PC-9 (cell line): ENCODE data around the gene MTX3. TPM values are rescaled to one million over a fixed set of nuclear protein-coding genes. Genes with fewer than 3 reads are reported as not detected.

Experiments used
- BruUV-seq: library from RNA; stranded (reverse); fragments of 400-500 nt; replicated peaks from 2 replicates; lab custom pipeline; 2021; lab: Mats Ljungman, UMichigan
- CTCF ChIA-PET: fragments of 300-600 bp; sonication (Branson Sonifier 250); formaldehyde crosslinking; loops from one replicate; lab custom pipeline; 2022; ENCODE audit warnings: antibody characterized with exemption; lab: Charles Lee
- POLR2A ChIA-PET: fragments of 300-600 bp; sonication (Branson Sonifier 250); formaldehyde crosslinking; loops from one replicate; lab custom pipeline; 2022; ENCODE audit warnings: antibody characterized with exemption; ENCODE audit not compliant: unreplicated experiment; lab: Charles Lee
- DNase-seq, 2 experiments: peaks; one replicate each; pipeline versions ENCODE4 v3.0.0 to v3.0.0-alpha.2; 2015 to 2022; ENCODE audit warnings: mixed read lengths in 1 of 2
- H2AFZ ChIP-seq: fragments of 200-600 bp; sonication (generic); 2 replicates; pipeline ENCODE4 v1.8.1; 2017; ENCODE audit warnings: antibody characterized with exemption
- H3F3A ChIP-seq: fragments of 200-600 bp; sonication (generic); 2 replicates; pipeline ENCODE4 v1.8.1; 2017; ENCODE audit warnings: antibody characterized with exemption, mild to moderate bottlenecking, low read depth; ENCODE audit not compliant: insufficient read depth
- H3K27ac ChIP-seq: fragments of 200-600 bp; sonication (generic); 2 replicates; pipeline ENCODE4 v1.6.1; 2016; ENCODE audit warnings: mixed run types
- H3K27me3 ChIP-seq: fragments of 200-600 bp; sonication (generic); 2 replicates; pipeline ENCODE4 v1.6.1; 2016; ENCODE audit warnings: low read depth, mixed run types; ENCODE audit not compliant: insufficient read depth
- H3K36me3 ChIP-seq: fragments of 200-600 bp; sonication (generic); 2 replicates; pipeline ENCODE4 v1.6.1; 2016; ENCODE audit warnings: low read depth, mixed run types
- H3K4me1 ChIP-seq: fragments of 200-600 bp; sonication (generic); replicated peaks from 2 replicates; pipeline ENCODE4 v1.6.1; 2016; ENCODE audit warnings: mixed run types; ENCODE audit not compliant: insufficient read depth
- H3K4me2 ChIP-seq: fragments of 200-600 bp; sonication (generic); 2 replicates; pipeline ENCODE4 v1.6.1; 2017; ENCODE audit warnings: mixed run types
- H3K4me3 ChIP-seq: fragments of 200-600 bp; sonication (generic); 2 replicates; pipeline ENCODE4 v1.6.1; 2016; ENCODE audit warnings: mixed run types
- H3K79me2 ChIP-seq: fragments of 200-600 bp; sonication (generic); 2 replicates; pipeline ENCODE4 v1.6.1; 2017; ENCODE audit warnings: low read depth, mixed run types
- H3K9me2 ChIP-seq: fragments of 200-600 bp; sonication (generic); 2 replicates; pipeline ENCODE4 v1.8.1; 2017; ENCODE audit warnings: mild to moderate bottlenecking; ENCODE audit not compliant: insufficient read depth
- H3K9me3 ChIP-seq: fragments of 200-600 bp; sonication (generic); 2 replicates; pipeline ENCODE4 v1.8.1; 2016; ENCODE audit warnings: low read depth; ENCODE audit not compliant: insufficient read depth
- H4K20me1 ChIP-seq: fragments of 200-600 bp; sonication (generic); 2 replicates; pipeline ENCODE4 v1.8.1; 2017; ENCODE audit not compliant: insufficient read depth
- CTCF ChIP-seq: fragments of 200-600 bp; sonication (generic); conservative IDR thresholded peaks from 2 replicates; pipeline ENCODE4 v1.6.1; 2017; ENCODE audit warnings: mixed run types, antibody characterized with exemption, mild to moderate bottlenecking, moderate library complexity
- EZH2 ChIP-seq: fragments of 200-600 bp; sonication (generic); IDR thresholded peaks from 2 replicates; pipeline ENCODE4 v1.8.0; 2017; ENCODE audit warnings: antibody characterized with exemption, low read depth
- intact Hi-C: fragments of 100-400 bp; cut with micrococcal nuclease; formaldehyde crosslinking; loops from one replicate; pipeline ENCODE4 v1.10.0; 2022; ENCODE audit not compliant: unreplicated experiment
- total RNA-seq: library from RNA; stranded (reverse); gene quantifications from 2 replicates; pipeline ENCODE4 v1.2.3, GENCODE V29; 2021

The MTX3 gene
- total RNA-seq, 1 experiment from 2014 or later = 22.8 TPM

GRCh38 chr5:79932510-79933504, 58.3 kb downstream of the MTX3 start:
- Histone ChIP-seq H2AFZ (no peak overlapping the region), H3K27ac (no peak overlapping the region), H3K27me3 (no peaks in the 10 kb centered on the region), H3K36me3 (no peaks in the 10 kb centered on the region), H3K9me2 (no peaks in the 10 kb centered on the region), H3K4me3 (no peak overlapping the region), H3K79me2 (no peaks in the 10 kb centered on the region), H3K9me3 (no peaks in the 10 kb centered on the region), H3K4me1 (no peaks in the 10 kb centered on the region), H3K4me2 (no peak overlapping the region), H3F3A (no peaks in the 10 kb centered on the region), H4K20me1 (no peaks in the 10 kb centered on the region)
- no peak for DNase-seq
- CTCF ChIA-PET = no interaction called here
- intact Hi-C loops = no loop called here
- TF ChIP-seq EZH2 (no peak), CTCF (no peak)
- POLR2A ChIA-PET = no interaction called here
- BruUV-seq = no TSS peak

GRCh38 chr5:79931866-79932265, 59.2 kb downstream of the MTX3 start:
- no peak for DNase-seq
- Histone ChIP-seq H3K9me3 (no peaks in the 10 kb centered on the region), H3F3A (no peaks in the 10 kb centered on the region), H3K4me2 (no peak overlapping the region), H2AFZ (no peak overlapping the region), H3K36me3 (no peaks in the 10 kb centered on the region), H3K4me1 (no peaks in the 10 kb centered on the region), H3K4me3 (no peak overlapping the region), H3K27ac (no peak overlapping the region), H3K9me2 (no peaks in the 10 kb centered on the region), H4K20me1 (no peaks in the 10 kb centered on the region), H3K79me2 (no peaks in the 10 kb centered on the region), H3K27me3 (no peaks in the 10 kb centered on the region)
- TF ChIP-seq EZH2 (no peak), CTCF (no peak)
- intact Hi-C loops = no loop called here
- POLR2A ChIA-PET = no interaction called here
- BruUV-seq = no TSS peak
- CTCF ChIA-PET = no interaction called here

- POLR2A ChIA-PET = no interaction called here
- Histone ChIP-seq H3K27ac (no peak overlapping the region), H3K9me2 (no peaks in the 10 kb centered on the region), H3K4me1 (no peaks in the 10 kb centered on the region), H3K9me3 (no peaks in the 10 kb centered on the region), H3K27me3 (no peaks in the 10 kb centered on the region), H3K36me3 (no peaks in the 10 kb centered on the region), H3K4me2 (no peak overlapping the region), H4K20me1 (no peaks in the 10 kb centered on the region), H3K4me3 (no peak overlapping the region), H2AFZ (no peak overlapping the region), H3F3A (no peaks in the 10 kb centered on the region), H3K79me2 (no peaks in the 10 kb centered on the region)
- BruUV-seq = no TSS peak
- intact Hi-C loops = no loop called here
- TF ChIP-seq EZH2 (no peak), CTCF (no peak)
- DNase-seq = no peak
- CTCF ChIA-PET = no interaction called here
These were observed 59.7 kb downstream of the MTX3 start for GRCh38 chr5:79931409-79931808.
